HG02970 (cell line): ENCODE data around the gene KRTAP10-2.
"Not testable (repeated sequence)": the region's sequence is repeated elsewhere in the genome, so short reads cannot be mapped to it uniquely, and the experiment has no call there.

Source experiments
- ATAC-seq: cut with Tn5 transposase; IDR thresholded peaks from one replicate; pipeline ENCODE4 v1.9.1; 2021; ENCODE audit warnings: mild to moderate bottlenecking, moderate library complexity, moderate number of reproducible peaks; ENCODE audit not compliant: unreplicated experiment, low FRiP score

KRTAP10-2 gene

DNA sequence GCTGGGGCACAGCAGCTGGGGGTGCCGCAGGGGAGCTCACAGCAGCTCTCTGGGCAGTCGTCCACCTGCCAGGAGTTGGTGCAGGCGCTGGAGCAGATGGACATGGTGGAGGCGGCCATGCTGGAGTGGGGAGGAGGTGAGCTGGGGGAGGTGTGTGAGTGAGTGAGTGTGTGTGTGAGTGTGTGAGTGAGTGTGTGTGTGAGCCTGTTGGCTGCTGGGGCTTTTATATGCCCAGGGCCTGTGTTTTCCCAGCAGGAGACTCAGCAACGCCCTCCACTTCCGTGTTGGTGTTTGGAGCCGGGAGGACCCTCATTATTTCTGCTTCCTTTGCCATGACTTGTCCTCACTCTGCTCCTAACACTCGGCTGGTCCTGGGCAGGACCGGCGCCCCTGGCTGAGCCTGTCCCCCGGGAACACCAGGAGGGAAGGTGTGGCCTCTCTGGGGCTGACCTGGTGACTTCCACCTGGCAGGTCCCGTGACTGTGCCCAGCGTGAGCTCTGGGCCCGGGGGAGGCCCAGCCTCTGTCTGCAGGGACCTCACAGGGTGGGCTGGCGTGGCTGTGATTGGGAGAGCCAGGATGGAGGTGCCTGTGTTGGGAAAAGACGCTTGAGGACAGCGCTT, at the start of gene KRTAP10-2:
TSS of gene KRTAP10-2 (minus strand) at position 166 of the 622 bp plus-strand sequence. CDS start at position 119, 47 bp downstream.
- ATAC-seq: no peak

- not testable (repeated sequence) for ATAC-seq
These were observed 49.8 kb upstream of the KRTAP10-2 start for GRCh38 chr21:44601091-44601490.

DNA sequence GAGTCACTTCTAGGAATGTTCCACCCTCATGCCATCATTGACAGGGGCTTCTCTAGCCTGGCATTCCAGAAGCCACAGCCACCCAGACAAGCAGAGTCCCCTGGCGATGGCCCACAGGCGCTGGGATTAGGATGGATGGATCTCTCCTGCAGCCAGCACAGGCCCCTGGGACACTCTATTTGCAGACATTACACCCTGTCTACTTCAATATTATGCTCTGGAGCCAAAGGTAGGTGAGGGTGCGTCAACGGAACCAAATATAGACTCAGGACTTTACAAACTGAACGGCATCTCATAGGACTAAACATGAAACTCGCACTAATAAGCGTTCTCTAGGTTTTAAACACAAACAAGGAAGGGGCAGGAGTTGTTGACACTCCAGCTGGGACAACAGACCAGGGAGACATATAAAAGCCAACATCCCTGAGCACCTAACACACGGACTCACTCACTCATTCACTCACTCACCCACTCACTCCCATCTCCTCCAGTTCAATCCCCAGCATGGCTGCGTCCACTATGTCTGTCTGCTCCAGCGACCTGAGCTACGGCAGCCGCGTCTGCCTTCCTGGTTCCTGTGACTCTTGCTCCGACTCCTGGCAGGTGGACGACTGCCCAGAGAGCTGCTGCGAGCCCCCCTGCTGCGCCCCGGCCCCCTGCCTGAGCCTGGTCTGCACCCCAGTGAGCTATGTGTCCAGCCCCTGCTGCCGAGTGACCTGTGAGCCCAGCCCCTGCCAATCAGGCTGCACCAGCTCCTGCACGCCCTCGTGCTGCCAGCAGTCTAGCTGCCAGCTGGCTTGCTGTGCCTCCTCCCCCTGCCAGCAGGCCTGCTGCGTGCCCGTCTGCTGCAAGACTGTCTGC, 49.0 kb upstream of the KRTAP10-2 start, which contains the start of gene KRTAP10-7:
TSS of gene KRTAP10-7 (plus strand) at position 480 of the 861 bp plus-strand sequence. CDS start at position 505, 25 bp downstream.
- ATAC-seq: not testable (repeated sequence)

GRCh38 chr21:44599264-44600029, 48.1 kb upstream of the KRTAP10-2 start:
- no peak for ATAC-seq

DNA sequence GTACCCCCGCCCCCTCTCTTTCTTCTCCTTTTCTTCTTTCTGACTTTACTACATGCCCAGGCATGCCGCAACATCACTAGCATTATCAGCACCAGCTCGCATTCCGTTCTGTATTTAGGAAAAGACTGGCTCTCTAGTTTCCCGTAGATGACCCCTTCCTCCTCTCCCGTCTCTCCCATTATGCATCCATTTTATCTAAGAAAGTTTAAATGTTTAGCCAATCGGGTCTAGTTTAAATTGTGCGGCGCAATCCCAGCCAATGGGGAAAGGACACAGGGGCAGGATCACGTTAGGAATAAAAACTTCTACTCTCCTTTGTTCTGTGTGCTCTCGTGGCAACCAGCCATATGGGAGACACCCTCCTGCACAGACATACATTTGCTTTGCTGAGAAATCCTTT, 46.8 kb upstream of the KRTAP10-2 start:
- no peak for ATAC-seq

GRCh38 chr21:44596068-44596725, 44.9 kb upstream of the KRTAP10-2 start:
- ATAC-seq: no peak

- no peak for ATAC-seq
These were observed 44.2 kb upstream of the KRTAP10-2 start for GRCh38 chr21:44595524-44595923.

GRCh38 chr21:44594406-44594916, 43.2 kb upstream of the KRTAP10-2 start:
- no peak for ATAC-seq

- no peak for ATAC-seq
These were observed 42.5 kb upstream of the KRTAP10-2 start for GRCh38 chr21:44593598-44594405.

GRCh38 chr21:44592446-44593311, 41.4 kb upstream of the KRTAP10-2 start, which contains the start of gene KRTAP10-6:
KRTAP10-6 (minus strand) TSS chr21:44592505; CDS start chr21:44592484, 21 bp downstream.
- no peak for ATAC-seq

DNA sequence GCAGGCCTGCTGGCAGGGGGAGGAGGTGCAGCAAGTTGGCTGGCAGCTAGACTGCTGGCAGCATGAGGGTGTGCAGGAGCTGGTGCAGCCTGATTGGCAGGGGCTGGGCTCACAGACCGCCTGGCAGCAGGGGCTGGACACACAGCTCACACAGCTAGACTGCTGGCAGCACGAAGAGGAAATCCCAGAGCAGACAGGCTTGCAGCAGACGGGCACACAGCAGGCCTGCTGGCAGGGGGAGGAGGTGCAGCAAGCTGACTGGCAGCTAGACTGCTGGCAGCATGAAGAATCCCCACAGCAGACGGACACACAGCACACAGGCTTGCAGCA, 40.5 kb upstream of the KRTAP10-2 start:
- not testable (repeated sequence) for ATAC-seq

- ATAC-seq: not testable (repeated sequence)
These were observed 39.8 kb upstream of the KRTAP10-2 start for GRCh38 chr21:44590897-44591800.

GRCh38 chr21:44590311-44590721, 39.0 kb upstream of the KRTAP10-2 start:
- no peak for ATAC-seq

- no peak for ATAC-seq
These were observed 38.4 kb upstream of the KRTAP10-2 start for GRCh38 chr21:44589586-44590305.

- no peak for ATAC-seq
These were observed 37.8 kb upstream of the KRTAP10-2 start for GRCh38 chr21:44589094-44589493.

DNA sequence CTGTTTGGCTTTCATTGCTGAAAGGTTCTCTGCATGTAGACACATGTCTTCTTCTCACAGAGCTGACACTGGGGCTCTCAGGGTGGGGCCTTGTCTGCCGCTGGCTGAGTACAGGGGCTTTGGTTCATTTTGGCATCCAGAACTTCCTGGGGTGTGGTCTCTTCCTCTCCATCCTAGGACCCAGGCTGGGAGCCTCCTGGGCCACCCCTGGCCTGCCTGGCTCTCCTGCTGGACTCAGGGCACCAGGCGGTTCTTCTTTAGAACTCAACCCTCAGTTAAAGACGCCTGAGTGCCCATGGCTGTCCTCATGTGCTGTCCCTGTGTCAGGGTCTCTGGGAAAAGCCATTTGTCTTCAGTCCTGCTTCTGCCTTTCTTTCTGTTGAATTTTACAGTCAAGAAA, 34.6 kb upstream of the KRTAP10-2 start:
- ATAC-seq: no peak

DNA sequence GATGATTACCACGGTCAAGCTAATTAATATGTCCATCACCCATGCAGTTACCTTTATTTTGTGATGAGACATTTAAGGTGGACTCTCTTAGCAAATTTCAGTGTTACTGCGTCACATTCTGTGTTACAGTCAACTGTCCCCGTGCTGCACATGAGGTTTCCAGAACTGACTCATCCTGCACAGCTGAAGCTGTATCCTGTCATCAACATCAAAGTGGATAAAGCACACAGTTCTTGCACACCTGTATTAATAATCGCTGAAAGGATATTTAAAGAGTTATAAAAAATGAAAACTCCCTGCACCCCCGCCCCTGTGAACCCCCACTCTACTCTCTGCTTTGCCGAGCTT, 32.5 kb upstream of the KRTAP10-2 start:
- no peak for ATAC-seq
